Keratinocyte (primary cell): ENCODE data around the gene AGBL3. TPM values are rescaled to one million over a fixed set of nuclear protein-coding genes. Genes with fewer than 3 reads are reported as not detected.

Experiments
- DNase-seq: peaks from one replicate; pipeline ENCODE4 v3.0.0-alpha.2; 2011; ENCODE audit warnings: low read depth, missing footprints, low spot score
- FAIRE-seq: peaks from 2 replicates; lab custom pipeline; 2011; peaks lifted over from hg19 to GRCh38; lab: Jason Lieb, UNC
- H2AFZ ChIP-seq: 2 replicates; pipeline ENCODE4 v1.6.0; 2012; ENCODE audit warnings: low read length, control low read depth, inconsistent platforms; ENCODE audit not compliant: control insufficient read depth
- H3K27ac ChIP-seq: 2 replicates; pipeline ENCODE4 v1.5.1; 2011; ENCODE audit warnings: low read length; ENCODE audit not compliant: control insufficient read depth, insufficient read depth
- H3K27me3 ChIP-seq: 3 replicates; pipeline ENCODE4 v1.6.0; 2011; ENCODE audit warnings: low read length; ENCODE audit not compliant: control insufficient read depth, insufficient read depth; ENCODE audit errors: extremely low read depth
- H3K36me3 ChIP-seq, 2 experiments: 2 replicates in 1 of 2; 3 replicates in 1 of 2; pipeline ENCODE4 v1.5.1; 2011; ENCODE audit warnings: low read length in 2 of 2, mild to moderate bottlenecking in 1 of 2; ENCODE audit not compliant: control insufficient read depth in 2 of 2, insufficient read depth in 2 of 2; ENCODE audit errors: extremely low read depth in 1 of 2
- H3K4me1 ChIP-seq: 3 replicates; pipeline ENCODE4 v1.5.1; 2011; ENCODE audit warnings: low read length; ENCODE audit not compliant: control insufficient read depth, insufficient read depth; ENCODE audit errors: extremely low read depth
- H3K4me2 ChIP-seq: 3 replicates; pipeline ENCODE4 v1.6.0; 2011; ENCODE audit warnings: low read depth, low read length; ENCODE audit not compliant: control insufficient read depth, insufficient read depth; ENCODE audit errors: extremely low read depth
- H3K4me3 ChIP-seq, 3 experiments: fragments of 200-600 bp in 1 of 3; sonication (generic) in 1 of 3; 2 replicates in 2 of 3; 3 replicates in 1 of 3; pipeline ENCODE4 v1.5.1; 2011 to 2016; ENCODE audit warnings: low read length in 3 of 3, mild to moderate bottlenecking in 3 of 3, control low read depth in 2 of 3, inconsistent platforms in 1 of 3, low read depth in 1 of 3, mixed read lengths in 1 of 3, mixed run types in 1 of 3, moderate library complexity in 1 of 3; ENCODE audit not compliant: control insufficient read depth in 2 of 3, insufficient read depth in 2 of 3; ENCODE audit errors: extremely low read depth in 1 of 3
- H3K79me2 ChIP-seq: 2 replicates; pipeline ENCODE4 v1.6.0; 2012; ENCODE audit warnings: low read length; ENCODE audit not compliant: control insufficient read depth, insufficient read depth
- H3K9ac ChIP-seq: 3 replicates; pipeline ENCODE4 v1.6.0; 2011; ENCODE audit warnings: low read length; ENCODE audit not compliant: control insufficient read depth, insufficient read depth; ENCODE audit errors: extremely low read depth
- H3K9me1 ChIP-seq: 3 replicates; pipeline ENCODE4 v1.6.0; 2011; ENCODE audit warnings: low read length; ENCODE audit not compliant: control insufficient read depth, insufficient read depth; ENCODE audit errors: extremely low read depth
- H3K9me3 ChIP-seq: 2 replicates; pipeline ENCODE4 v1.5.1; 2012; ENCODE audit warnings: low read depth, low read length; ENCODE audit not compliant: control insufficient read depth
- H4K20me1 ChIP-seq: 3 replicates; pipeline ENCODE4 v1.6.0; 2011; ENCODE audit warnings: low read length; ENCODE audit not compliant: control insufficient read depth, insufficient read depth; ENCODE audit errors: extremely low read depth
- EZH2 ChIP-seq: IDR thresholded peaks from one replicate; pipeline ENCODE4 v1.6.1; 2012; ENCODE audit warnings: inconsistent platforms, mild to moderate bottlenecking, low read length, moderate library complexity
- dilution Hi-C: fragments of 300-500 bp; cut with MboI; formaldehyde crosslinking; loops from one replicate; pipeline ENCODE4 v1.7.0; 2020; ENCODE audit warnings: low sequenced_read_pairs; ENCODE audit not compliant: extremely low pct_ligation_motif_present
- polyA plus RNA-seq, 5 experiments: library from polyadenylated mRNA; depleted of rRNA in 3 of 5; stranded (reverse) in 3 of 5; stranded (forward) in 1 of 5; unstranded in 1 of 5; fragments of >200 nt; gene quantifications; 1 replicate in 1 of 5; 2 replicates in 3 of 5; 3 replicates in 1 of 5; pipeline versions ENCODE4 v1.2.1 to v1.2.3, GENCODE V29; 2011 to 2012; ENCODE audit warnings: missing spikeins in 2 of 5, low read depth in 1 of 5, low replicate concordance in 1 of 5
- TF ChIP-seq, protein P1 (sequence below), 3 experiments: IDR thresholded peaks in 1 of 3; conservative IDR thresholded peaks in 1 of 3; optimal IDR thresholded peaks in 1 of 3; 2 replicates in 2 of 3; 3 replicates in 1 of 3; pipeline versions ENCODE3 to v1.5.1; 2011; ENCODE audit warnings: low read length in 3 of 3, mild to moderate bottlenecking in 3 of 3, moderate library complexity in 2 of 3, control low read depth in 1 of 3, inconsistent platforms in 1 of 3; ENCODE audit not compliant: insufficient read depth in 2 of 3; ENCODE audit errors: extremely low read depth in 1 of 3

The AGBL3 gene
- polyA plus RNA-seq, 1 donor (not counting 4 experiments of a cell fraction or from before 2014, with no cell fraction given) = 0.97 TPM

DNA sequence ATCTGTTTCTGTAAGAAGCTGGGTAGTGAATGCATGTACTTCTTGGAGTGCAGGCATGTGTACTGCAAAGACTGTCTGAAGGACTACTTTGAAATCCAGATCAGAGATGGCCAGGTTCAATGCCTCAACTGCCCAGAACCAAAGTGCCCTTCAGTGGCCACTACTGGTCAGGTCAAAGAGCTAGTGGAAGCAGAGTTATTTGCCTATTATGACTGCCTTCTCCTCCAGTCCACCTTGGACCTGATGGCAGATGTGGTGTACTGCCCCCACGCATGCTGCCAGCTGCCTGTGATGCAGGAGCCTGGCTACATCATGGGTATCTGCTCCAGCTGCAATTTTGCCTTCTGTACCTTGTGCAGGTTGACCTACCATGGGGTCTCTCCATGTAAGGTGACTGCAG, 142.6 kb downstream of the AGBL3 start:
- H3K79me2 ChIP-seq = no peaks in the 10 kb centered on the region
- dilution Hi-C loops = no loop called here
- no peak for DNase-seq
- H3K4me1 ChIP-seq = no peaks in the 10 kb centered on the region
- H3K27ac ChIP-seq = no peak overlapping the region
- H3K27me3 ChIP-seq = no peaks in the 10 kb centered on the region
- no peaks in the 10 kb centered on the region for H3K36me3 ChIP-seq
- H3K9ac ChIP-seq = no peak overlapping the region
- FAIRE-seq = no peak
- no peak overlapping the region for H3K4me2 ChIP-seq
- H4K20me1 ChIP-seq = no peaks in the 10 kb centered on the region
- no peak overlapping the region for H2AFZ ChIP-seq
- TF ChIP-seq, protein P1, sequence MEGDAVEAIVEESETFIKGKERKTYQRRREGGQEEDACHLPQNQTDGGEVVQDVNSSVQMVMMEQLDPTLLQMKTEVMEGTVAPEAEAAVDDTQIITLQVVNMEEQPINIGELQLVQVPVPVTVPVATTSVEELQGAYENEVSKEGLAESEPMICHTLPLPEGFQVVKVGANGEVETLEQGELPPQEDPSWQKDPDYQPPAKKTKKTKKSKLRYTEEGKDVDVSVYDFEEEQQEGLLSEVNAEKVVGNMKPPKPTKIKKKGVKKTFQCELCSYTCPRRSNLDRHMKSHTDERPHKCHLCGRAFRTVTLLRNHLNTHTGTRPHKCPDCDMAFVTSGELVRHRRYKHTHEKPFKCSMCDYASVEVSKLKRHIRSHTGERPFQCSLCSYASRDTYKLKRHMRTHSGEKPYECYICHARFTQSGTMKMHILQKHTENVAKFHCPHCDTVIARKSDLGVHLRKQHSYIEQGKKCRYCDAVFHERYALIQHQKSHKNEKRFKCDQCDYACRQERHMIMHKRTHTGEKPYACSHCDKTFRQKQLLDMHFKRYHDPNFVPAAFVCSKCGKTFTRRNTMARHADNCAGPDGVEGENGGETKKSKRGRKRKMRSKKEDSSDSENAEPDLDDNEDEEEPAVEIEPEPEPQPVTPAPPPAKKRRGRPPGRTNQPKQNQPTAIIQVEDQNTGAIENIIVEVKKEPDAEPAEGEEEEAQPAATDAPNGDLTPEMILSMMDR (optimal IDR thresholded peaks at IDR 0.05 in 1 of 3, IDR thresholded peaks at IDR 0.05 in 1 of 3, conservative IDR thresholded peaks at IDR 0.05 in 1 of 3; ENCODE audit: extremely low read depth in 1 of 3, insufficient read depth in 2 of 3, low read length in 3 of 3) = no peak
- no peak for TF ChIP-seq EZH2
- H3K9me1 ChIP-seq = no peaks in the 10 kb centered on the region
- H3K9me3 ChIP-seq = no peaks in the 10 kb centered on the region
- no peak overlapping the region for H3K4me3 ChIP-seq

DNA sequence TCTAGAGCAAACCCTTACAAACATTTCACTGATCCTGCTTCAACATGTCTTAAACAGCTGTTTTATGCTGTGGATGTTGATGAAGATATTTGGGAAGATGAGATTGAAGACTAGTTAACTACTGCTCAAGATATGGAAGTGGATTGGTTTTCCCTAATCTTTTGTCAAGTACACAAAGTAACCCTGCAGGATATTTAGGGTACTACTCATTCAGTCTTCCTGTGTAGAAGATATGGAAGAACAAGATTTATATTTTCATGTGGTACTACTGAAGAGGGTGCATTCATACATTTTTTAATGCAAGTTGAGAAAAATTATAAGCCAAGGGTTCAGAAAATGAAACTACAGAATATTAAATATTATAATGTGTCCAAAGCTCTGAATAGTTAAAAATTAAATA, 143.3 kb downstream of the AGBL3 start:
- Histone ChIP-seq H3K27me3 (no peaks in the 10 kb centered on the region), H3K79me2 (no peaks in the 10 kb centered on the region), H3K9me1 (no peaks in the 10 kb centered on the region), H3K4me3 (no peak overlapping the region), H3K36me3 (no peaks in the 10 kb centered on the region), H4K20me1 (no peaks in the 10 kb centered on the region), H3K9me3 (no peaks in the 10 kb centered on the region), H2AFZ (no peak overlapping the region), H3K4me1 (no peaks in the 10 kb centered on the region), H3K27ac (no peak overlapping the region), H3K4me2 (no peak overlapping the region), H3K9ac (no peak overlapping the region)
- dilution Hi-C loops = no loop called here
- TF ChIP-seq EZH2 = no peak
- TF ChIP-seq, protein P1 (optimal IDR thresholded peaks at IDR 0.05 in 1 of 3, IDR thresholded peaks at IDR 0.05 in 1 of 3, conservative IDR thresholded peaks at IDR 0.05 in 1 of 3; ENCODE audit: extremely low read depth in 1 of 3, insufficient read depth in 2 of 3, low read length in 3 of 3) = no peak
- FAIRE-seq (peak; percentile 56), DNase-seq (no peak)
